Hematopoietic multipotent progenitor cell treated with erythropoietin and hydrocortisone succinate and interleukin-3 and kit ligand, for 15 days (in vitro differentiated cells): Measurements from ENCODE around the gene LTBP1.
"Not testable (repeated sequence)": the region's sequence is repeated elsewhere in the genome, so short reads cannot be mapped to it uniquely, and the experiment has no call there.

ENCODE experiments used
- DNase-seq: peaks from one replicate; pipeline ENCODE4 v3.0.0-alpha.2; 2015; ENCODE audit warnings: low spot score

The LTBP1 gene

DNA sequence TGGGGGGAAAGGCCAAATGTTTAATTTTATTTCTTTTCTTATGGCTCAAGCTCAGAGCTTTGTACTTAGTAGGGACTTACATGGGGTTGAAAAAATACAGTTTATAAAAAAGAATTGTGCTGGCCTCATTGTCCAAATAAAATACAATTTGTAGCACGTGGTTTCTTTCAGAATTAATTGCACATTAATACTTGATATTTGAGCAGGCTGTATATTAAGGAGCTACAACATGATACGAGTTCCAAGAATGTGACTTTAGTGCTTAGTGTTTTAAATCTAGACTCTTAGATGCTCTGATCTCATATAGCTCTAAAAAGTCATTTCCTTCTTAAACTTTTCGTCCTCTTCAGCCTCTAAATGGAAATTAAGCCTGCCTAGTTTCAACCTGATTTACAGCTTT, 483.3 kb downstream of the LTBP1 start:
- no peak for DNase-seq

DNA sequence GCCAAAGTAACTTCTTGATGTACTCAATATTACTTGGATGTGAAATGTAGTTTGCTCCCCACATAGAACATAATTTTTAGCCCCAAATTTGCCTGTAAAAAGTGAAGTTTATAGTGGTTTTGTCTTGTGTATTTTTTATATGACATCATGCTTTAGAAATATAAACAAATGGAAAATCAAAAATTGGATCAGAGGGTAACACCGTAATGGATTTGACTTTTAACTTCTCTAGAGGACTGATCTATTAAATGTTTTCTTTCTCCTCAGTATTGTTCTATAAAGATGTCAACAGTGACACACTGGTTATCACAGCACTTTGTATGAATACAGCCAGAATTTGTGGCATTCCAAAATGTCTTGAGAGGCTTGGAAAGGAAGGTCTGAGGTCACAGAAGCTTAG, 484.1 kb downstream of the LTBP1 start:
- no peak for DNase-seq

DNA sequence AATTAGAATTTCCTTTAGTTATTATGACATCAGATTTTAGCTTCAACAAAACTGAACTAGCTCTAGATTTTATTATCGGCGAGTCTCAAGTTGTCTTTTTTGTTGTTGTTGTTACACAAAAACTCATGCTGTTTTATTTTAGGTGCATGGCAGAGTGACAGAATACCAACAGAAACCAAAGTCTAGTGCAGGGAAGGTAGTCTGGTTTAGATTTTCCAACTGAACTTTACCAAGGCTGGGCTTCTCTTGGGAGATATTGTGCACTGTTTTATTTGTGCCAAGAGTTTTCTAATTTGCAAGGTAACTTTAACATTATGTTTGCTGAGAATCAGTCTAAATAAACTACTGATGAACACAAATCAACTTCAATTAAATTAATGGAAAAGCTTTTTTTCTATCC, 486.1 kb downstream of the LTBP1 start:
- no peak for DNase-seq

DNA sequence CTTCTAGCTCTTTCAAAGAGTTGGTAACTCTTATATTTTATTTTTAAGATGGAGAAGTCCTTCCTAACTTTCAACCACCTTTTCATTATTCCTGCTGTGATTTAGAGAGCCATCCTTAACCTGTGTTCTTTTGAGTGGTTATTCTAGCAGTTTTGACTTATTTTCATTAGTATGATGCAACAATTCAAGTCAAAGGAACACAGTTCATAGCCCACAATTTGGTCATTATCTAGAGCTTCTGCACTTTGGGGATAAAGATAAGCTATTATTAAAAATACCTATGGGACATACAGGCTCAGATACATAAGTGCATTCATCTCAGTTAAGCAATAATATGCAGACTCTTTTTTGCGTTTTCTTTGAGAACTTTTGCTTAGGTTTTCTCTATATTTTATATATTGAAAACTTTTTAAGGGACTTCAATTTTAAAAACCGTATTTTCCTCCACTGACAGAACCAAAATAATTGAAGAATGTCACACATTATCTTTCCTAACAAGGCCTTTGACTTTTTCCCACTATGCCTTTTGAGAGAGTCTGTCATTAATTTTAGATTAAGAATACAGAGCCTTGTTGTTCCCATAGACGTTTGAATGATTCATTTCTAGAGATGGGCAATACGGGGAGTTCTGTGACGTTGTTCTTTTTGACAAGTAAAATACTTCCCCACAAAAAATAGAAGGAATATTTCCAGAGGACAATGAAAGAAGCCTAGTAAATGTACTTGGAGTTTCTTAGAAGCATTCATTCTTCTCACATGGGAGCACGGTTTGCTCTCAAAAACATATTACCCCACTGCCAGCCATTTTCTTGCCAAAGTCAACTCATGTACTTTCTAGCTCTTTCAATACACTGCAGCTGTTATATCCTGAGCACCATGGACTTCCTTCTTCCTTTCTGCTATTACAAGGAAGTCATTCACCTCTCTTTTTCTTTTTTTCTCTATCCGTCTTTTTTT, 486.8 kb downstream of the LTBP1 start:
- DNase-seq: no peak

DNA sequence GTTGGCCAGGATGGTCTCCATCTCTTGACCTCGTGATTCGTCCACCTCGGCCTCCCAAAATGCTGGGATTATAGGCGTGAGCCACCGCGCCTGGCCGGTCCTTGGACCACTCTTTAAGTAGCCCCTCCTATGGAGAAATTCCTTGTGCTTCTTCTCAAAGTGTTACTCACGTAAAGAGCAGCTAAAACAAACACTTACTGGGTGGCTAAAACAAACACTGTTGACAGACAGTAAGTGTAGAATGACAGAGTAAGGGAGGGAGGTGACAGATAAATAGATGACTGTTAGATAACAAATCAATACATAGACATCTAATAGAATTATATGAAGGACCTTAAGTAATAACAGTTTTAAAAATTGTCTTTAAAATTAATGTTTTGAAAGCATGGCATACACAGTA, 488.8 kb downstream of the LTBP1 start:
- no peak for DNase-seq

DNA sequence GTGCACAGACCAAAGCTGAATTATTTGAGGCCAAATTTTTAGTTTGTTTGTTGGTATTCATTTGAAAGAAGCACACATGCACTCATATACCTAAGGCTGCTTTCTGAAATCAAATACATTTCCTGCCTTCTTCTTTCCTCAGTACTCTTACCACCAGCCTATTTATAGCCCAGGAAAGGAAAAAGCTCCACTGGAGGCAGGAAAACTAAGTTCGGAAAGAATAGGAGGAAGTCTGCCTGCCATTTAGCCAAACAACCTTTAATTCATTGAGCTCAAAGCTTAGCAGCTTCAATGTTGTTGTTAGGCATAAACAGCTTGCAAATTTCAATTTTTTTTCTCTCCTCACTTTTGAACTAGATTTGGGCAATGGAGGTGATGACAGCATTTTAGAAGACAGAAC, 489.3 kb downstream of the LTBP1 start:
- DNase-seq: no peak

DNA sequence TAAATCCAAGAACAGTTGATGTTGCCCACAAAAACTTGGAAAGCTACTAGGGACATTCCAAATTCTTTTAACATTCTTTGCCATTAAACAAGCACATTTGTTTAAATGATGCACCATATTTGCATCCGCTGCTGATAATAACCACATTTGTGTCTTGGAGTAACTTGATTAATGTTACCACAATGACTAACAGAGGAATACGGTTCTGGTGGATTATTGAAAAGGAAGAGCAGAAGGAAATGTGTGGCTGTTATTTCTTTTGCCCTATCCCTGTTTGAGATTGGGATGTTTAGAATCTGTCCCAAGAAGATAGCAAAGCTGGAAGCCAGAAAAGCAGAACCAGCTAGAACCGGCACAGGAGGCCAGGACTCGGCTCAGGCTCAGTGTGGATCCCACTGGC, 490.5 kb downstream of the LTBP1 start:
- no peak for DNase-seq

DNA sequence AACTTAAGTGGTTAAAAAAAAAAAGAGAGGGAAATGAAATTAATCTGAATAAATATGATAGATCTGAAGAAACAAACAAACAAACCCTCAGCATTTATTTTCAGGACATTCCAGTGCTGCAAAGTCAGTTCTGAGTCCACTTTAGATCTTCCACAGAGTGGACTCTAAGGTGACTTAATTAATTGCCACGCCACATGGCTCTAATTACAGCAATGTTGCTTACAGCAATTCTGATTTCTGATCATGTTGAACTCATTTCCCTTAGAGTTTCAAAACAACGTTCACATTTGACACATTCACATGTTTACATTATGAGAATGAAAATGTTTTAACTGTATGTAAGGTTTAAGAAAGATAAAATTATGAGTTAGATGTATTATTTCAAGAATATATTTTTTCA, 491.1 kb downstream of the LTBP1 start:
- DNase-seq: no peak

DNA sequence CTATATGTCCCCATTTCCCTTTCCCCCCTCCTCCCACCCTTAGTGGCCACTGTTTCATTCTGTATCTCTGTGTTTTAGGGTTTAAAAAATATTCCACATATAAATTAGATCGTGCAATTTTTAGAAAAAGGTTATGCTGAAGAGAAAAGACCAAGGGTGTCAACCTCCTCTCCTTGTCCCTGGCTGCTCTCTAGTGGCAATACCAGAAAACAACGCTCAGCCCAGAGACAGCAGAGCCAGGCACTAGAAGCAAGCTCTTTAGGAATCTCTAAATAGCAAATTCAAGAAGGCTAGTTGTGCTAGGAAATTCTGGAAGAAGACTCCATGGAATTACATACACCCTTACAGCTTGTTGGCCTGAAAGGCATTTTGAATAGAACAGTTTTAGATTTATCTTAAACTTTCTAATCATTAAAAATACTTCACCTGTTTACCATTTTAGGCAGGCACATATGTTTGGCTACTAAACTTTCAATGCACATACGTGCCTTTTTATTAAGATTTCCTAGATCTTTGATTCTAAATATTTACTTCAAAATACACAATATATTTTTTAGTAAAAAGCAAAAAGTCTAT, 494.6 kb downstream of the LTBP1 start:
- DNase-seq: no peak

DNA sequence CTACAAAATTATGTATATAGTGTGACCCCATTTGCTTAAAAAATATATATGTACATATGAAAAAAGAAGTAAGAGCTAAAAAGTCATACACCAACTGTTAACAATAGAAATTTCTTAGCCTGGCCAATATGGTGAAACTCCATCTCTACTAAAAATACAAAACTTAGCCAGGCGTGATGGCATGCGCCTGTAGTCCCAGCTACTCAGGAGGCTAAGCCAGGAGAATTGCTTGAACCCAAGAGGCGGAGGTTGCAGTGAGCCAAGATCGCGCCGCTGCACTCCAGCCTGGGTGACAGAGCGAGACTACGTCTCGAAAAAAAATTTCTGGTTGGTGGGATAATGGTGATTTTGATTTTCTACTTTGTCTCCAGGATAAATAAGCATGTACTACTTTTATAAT, 495.3 kb downstream of the LTBP1 start:
- DNase-seq: not testable (repeated sequence)

DNA sequence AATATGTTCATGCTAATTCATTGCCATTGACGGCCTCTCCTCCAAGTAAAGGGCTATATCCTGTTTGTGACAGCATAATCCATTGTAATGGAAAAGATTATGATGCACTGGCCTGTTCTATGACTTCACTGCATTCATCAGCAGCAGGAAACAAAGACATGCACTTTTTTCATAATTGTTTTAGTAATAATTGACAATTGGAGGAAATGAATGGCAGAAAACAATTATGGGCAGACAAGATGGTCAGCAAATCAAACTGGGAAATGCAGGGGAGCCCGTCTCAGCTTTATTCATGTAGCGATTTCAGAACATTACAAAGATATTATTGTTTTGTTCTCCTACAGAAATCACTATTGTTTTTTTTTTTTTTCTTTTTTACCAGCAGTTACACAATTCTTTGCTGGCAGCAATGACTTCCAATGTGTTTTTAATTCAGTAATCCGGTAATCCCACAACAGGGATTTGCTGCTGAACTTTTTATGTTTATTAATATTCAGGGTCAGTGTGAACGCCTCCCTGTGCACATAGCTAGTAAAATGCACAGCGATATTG, 495.9 kb downstream of the LTBP1 start:
- DNase-seq: no peak

DNA sequence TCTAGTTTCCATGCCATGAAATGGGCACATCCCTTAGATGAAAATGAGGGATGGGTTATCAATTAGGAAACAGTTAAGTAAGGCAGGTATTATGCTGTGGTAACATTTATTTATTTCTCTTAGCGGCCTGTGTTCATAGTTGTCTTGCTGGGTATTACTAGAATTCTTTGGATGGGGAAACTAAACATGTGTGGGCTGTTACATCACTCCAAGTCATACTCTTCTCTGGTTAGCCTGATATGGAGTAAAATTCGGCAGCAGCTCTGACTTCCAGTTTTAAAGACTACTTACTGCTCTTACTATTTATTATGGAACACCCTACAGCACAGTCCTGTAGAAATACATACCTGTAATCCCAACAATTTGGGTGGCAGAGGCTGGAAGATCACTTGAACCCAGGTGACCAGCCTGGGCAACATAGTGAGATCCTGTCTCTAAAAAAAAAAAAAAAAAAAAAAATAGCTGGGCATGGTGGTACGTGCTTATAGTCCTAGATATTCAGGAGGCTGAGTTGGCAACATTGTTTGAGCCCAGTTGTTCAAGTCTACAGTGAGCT, 496.6 kb downstream of the LTBP1 start:
- DNase-seq: no peak

DNA sequence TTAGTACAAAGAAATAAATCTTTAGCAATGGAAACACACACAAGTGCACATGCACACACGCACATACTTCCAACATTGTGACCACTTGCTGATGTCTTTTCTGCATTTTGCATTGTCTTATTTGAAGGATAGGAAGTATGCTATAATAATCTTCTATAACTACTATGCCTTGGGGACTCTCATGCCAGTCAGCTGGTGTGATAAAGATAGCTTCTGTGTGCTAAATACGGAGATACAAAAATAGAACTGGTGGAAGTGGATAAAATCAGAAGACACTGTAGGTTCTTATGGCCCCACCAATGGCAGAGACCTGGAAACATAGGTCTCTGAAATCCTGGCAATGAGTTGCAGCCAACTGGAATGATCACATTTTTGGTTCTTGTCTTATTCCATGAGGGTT, 498.2 kb downstream of the LTBP1 start:
- no peak for DNase-seq

DNA sequence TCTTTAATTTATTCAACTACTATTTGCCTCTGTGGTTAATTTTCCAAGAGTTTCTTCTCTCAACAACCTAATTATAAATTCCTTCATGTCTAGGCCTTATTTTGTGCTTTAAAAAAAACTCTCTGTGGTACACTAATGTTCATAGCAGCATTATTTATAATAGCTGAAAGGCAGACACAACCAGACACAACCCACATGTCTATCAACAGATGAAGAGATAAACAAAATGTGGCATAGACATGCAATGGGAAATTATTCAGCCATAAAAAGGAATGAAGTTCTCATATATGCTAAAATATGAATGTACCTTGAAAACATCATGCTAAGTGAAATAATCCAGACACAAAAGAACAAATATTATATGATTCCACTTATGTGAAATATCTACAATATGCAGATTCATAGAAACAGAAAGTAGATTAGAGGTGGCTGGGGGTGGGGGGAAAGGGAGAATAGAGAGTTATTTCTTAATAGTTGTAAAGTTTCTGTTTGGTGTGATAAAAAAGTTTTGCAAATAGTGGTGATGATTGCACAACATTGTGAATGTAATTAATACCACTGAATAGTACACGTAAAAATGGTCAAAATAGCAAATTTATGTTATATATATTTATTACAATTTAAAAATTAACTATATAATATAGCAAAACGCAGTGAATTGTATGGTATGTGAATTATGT, 501.6 kb downstream of the LTBP1 start:
- DNase-seq: no peak
